GM13977 (cell line): ENCODE data around the gene UBXN2A.
"Not testable (repeated sequence)": the region's sequence is repeated elsewhere in the genome, so short reads cannot be mapped to it uniquely, and the experiment has no call there.

Experiments used
- DNase-seq: peaks from one replicate; pipeline ENCODE4 v3.0.0; 2012; ENCODE audit warnings: low spot score
- CTCF ChIP-seq: IDR thresholded peaks from 2 replicates; pipeline ENCODE4 v1.5.1; 2012; ENCODE audit warnings: mild to moderate bottlenecking, control low read depth; ENCODE audit not compliant: insufficient read depth; ENCODE audit errors: extremely low read depth, missing control alignments
- in situ Hi-C: fragments of 300-500 bp; cut with MboI; formaldehyde crosslinking; loops from one replicate; pipeline ENCODE4 v1.12.0; 2022; ENCODE audit warnings: low sequenced_read_pairs, low pct_unique_long_range_greater_than_20kb, mixed read lengths, inconsistent platforms; ENCODE audit not compliant: unreplicated experiment

The UBXN2A gene

DNA sequence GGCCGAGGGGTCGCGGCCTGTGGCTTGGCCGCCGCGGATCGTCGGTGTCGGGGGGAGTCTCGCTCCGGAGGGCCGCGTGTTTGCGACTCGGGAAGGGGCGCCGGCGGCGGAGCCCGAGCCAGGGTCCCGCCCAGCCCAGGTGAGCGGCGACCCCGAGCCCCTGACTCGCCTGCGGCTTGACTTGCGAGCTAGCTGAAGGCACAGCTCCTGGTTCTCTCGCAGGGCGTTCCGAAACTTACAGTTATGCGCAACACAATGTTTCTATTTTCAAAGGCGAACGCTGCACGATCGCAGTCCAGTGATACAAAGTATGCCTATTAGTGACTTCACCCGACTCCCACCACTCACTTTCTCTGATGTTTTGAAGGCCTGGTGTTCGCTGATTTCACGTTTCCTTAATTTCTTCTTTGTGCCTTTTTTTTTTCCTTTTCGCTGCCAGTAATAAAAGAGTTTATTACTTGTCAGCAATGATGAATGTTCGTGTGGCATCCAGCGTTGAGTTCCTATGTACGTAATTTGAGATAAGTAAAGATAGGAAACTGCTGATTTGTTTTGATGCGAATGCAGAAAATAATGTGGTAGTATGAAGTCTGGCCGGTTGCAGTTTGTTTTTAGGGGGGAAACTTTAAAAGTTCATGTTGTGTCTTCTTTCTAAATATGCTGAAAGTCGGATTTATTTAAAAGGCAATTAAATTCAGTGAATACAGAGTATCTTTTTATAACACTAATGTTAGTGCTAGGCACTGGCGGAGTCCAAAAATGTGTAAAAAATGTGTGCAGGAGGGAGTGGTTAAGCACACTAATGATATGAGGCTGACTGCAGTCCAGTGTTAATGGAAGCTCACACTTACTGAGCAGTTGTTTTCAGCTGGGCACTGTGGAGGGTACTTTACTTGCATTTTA is 706 bp downstream of the UBXN2A start:
- no peak for TF ChIP-seq CTCF
- DNase-seq = peak; percentile 78
- in situ Hi-C loops = no loop called here

GRCh38 chr2:23941644-23942043 is 1.4 kb downstream of the UBXN2A start:
- in situ Hi-C loops = no loop called here
- no peak for TF ChIP-seq CTCF
- DNase-seq = no peak

DNA sequence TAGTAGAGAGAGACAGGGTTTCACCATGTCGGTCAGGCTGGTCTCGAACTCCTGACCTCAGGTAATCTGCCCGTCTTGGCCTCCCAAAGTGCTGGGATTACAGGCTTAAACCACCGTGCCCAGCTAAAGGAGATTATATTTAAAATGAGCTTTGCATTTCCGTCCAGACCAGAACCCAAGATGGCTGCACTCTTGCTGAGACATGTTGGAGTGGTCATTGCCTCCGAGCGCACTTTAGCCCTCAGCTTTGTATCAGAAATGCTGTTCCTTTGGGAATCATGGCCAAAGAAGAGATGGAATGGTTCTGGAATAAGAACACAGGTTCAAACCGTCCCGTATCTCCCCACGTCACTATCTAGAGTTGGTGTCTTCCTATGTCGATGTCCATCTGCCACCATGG is 3.4 kb downstream of the UBXN2A start:
- no peak for DNase-seq
- in situ Hi-C loops = no loop called here
- no peak for TF ChIP-seq CTCF

DNA sequence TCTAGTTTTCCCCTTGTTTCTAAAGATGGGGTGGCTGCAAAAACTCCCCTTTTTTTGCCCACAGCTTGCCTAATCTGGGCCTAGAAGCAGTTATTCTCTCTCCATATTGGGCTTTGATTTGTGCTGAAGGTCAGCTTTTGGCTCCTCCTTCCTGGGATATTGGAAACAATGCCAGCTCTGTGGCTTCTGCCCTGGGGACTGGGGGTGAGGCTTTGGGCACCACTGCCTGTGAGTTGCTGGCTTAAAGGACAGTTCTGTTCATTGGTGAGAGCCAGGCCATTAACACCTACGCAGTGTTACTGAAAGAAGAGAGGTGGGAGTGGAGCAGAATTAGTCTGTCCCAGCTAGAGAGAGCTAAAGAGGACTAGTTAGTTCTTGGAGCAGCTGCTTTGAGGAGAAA is 4.3 kb downstream of the UBXN2A start:
- DNase-seq = no peak
- TF ChIP-seq CTCF = no peak
- in situ Hi-C loops = no loop called here

GRCh38 chr2:23944976-23945375 is 4.7 kb downstream of the UBXN2A start:
- no peak for TF ChIP-seq CTCF
- in situ Hi-C loops = no loop called here
- DNase-seq = no peak

DNA sequence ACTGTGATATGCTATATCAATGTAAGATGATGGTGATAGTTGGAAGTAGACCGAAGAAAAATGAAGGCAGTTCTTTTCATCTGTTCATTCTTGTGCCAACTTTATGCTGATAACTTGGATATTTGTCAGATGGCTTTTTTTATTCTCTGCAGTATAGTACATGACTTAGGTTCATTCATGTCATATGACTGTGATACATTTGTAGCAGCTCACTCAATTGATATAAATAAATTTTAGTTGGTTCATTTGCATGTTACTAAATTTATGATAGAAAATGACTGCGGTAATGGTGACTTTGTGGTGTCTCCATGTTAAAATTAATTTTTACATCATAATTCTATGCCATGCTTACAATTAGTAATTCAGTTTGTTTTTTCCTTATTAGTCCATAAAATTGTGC is 7.1 kb downstream of the UBXN2A start:
- no peak for DNase-seq
- TF ChIP-seq CTCF = no peak
- in situ Hi-C loops = no loop called here

GRCh38 chr2:23952558-23952957 is 12.3 kb downstream of the UBXN2A start:
- DNase-seq, in situ Hi-C loops: not testable (repeated sequence)
